Vagina (tissue), 2 donors: ENCODE data around the gene PSEN1.

Experiments
- CTCF ChIP-seq, 3 experiments: fragments of 450-650 bp in 2 of 3; fragments of 200-600 bp in 1 of 3; sonication (generic) in 1 of 3; IDR thresholded peaks; one replicate each; pipeline ENCODE4 v1.5.1; 2017 to 2019; ENCODE audit warnings: antibody characterized with exemption in 3 of 3, mild to moderate bottlenecking in 2 of 3, moderate library complexity in 2 of 3
- POLR2A ChIP-seq, 2 donors: fragments of 450-650 bp; IDR thresholded peaks; one replicate each; pipeline ENCODE4 v1.6.1; 2017; ENCODE audit warnings: antibody characterized with exemption in 2 of 2, mild to moderate bottlenecking in 2 of 2, moderate library complexity in 2 of 2
- POLR2AphosphoS5 ChIP-seq, 2 donors: sonication (generic); formaldehyde crosslinking; IDR thresholded peaks; one replicate each; pipeline ENCODE4 v1.9.0; 2017; ENCODE audit warnings: antibody characterized with exemption in 2 of 2, mild to moderate bottlenecking in 2 of 2, low read depth in 1 of 2; ENCODE audit not compliant: insufficient read depth in 1 of 2

DNA sequence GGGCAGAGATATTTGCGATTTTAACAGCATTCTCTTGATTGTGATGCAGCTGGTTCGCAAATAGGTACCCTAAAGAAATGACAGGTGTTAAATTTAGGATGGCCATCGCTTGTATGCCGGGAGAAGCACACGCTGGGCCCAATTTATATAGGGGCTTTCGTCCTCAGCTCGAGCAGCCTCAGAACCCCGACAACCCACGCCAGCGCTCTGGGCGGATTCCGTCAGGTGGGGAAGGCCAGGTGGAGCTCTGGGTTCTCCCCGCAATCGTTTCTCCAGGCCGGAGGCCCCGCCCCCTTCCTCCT, 271 bp upstream of the PSEN1 start:
- TF ChIP-seq CTCF (IDR thresholded peaks at IDR 0.05) (no peak), POLR2AphosphoS5 (IDR thresholded peaks at IDR 0.05; ENCODE audit: insufficient read depth in 1 of 2, low read depth in 1 of 2) (no peak), POLR2A (IDR thresholded peaks at IDR 0.05) (no peak)
